Chondrocyte (in vitro differentiated cells): ENCODE data around the gene TMEM88. TPM values are rescaled to one million over a fixed set of nuclear protein-coding genes. Genes with fewer than 3 reads are reported as not detected.
"Not testable (repeated sequence)": the region's sequence is repeated elsewhere in the genome, so short reads cannot be mapped to it uniquely, and the experiment has no call there.

Source experiments
- DNase-seq: peaks from one replicate; pipeline ENCODE4 v3.0.0; 2021; ENCODE audit warnings: mixed read lengths, low spot score
- H3K27ac Mint-ChIP-seq: one replicate; pipeline ENCODE4 v1.8.0; 2021; ENCODE audit warnings: mild to moderate bottlenecking, moderate library complexity, mixed read lengths; ENCODE audit not compliant: unreplicated experiment
- H3K27me3 Mint-ChIP-seq: 2 replicates; pipeline ENCODE4 v1.8.0; 2021; ENCODE audit warnings: low read depth, mixed read lengths
- H3K36me3 Mint-ChIP-seq: 2 replicates; pipeline ENCODE4 v1.8.0; 2021; ENCODE audit warnings: low read depth, mixed read lengths
- H3K4me1 Mint-ChIP-seq: 2 replicates; pipeline ENCODE4 v1.8.0; 2021; ENCODE audit warnings: low read depth, mild to moderate bottlenecking, mixed read lengths
- H3K4me3 Mint-ChIP-seq: one replicate; pipeline ENCODE4 v1.8.0; 2021; ENCODE audit warnings: mild to moderate bottlenecking, moderate library complexity, mixed read lengths; ENCODE audit not compliant: unreplicated experiment
- H3K9me3 Mint-ChIP-seq: 2 replicates; pipeline ENCODE4 v1.8.0; 2021; ENCODE audit warnings: low read depth, mixed read lengths
- CTCF ChIP-seq: fragments of 200-600 bp; sonication (generic); IDR thresholded peaks from 2 replicates; pipeline ENCODE4 v1.5.0; 2021; ENCODE audit warnings: antibody characterized with exemption, mild to moderate bottlenecking, moderate library complexity
- total RNA-seq: library from RNA; stranded (reverse); gene quantifications from 3 replicates; pipeline ENCODE4 v1.2.1, GENCODE V29; 2021

TMEM88 gene
- total RNA-seq, 1 donor from 2014 or later, result 1.9 TPM

DNA sequence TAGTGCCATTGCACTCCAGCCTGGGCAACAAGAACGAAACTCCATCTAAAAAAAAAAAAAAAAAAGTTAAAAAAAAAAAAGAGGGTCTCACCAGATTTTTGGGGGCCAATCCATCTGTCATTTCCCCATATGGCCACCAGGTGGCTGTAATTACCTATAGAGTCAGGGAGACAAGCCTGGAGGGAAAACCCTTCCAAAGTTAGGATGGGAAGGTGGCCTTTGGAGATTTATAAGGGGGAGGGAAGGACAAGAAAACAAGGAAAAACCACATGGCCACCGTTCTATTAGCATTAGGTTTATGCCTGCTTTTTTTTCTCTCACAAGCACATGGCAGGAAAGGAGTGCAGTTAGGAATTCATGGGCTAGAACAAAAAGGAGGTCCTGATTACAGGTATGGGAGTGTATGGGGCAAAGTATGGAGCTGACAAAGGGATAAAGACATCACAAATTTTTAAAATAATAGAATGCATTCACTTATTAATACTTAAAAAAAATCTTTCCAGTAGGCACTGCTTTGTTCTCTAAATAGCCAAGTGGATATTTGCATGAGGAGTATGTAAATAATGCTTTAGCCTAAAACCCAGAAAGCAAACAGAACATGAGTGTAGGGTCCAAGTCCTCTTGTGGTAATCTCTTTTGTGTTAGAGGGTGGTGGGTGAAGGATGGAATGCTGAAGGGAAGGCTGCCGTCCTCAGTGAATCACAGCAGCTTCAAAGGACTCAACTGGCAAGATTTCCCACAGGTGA, 8.0 kb downstream of the TMEM88 start:
- H3K36me3 Mint-ChIP-seq, result peaks cover 8% of the 10 kb centered on the region
- H3K27me3 Mint-ChIP-seq, result no peaks in the 10 kb centered on the region
- no peak overlapping the region for H3K27ac Mint-ChIP-seq
- H3K9me3 Mint-ChIP-seq, result no peaks in the 10 kb centered on the region
- peaks cover 4% of the 10 kb centered on the region for H3K4me1 Mint-ChIP-seq
- H3K4me3 Mint-ChIP-seq, result no peak overlapping the region
- TF ChIP-seq CTCF, result peak; percentile 88
- DNase-seq, result no peak

GRCh38 chr17:7864384-7864783, 9.5 kb downstream of the TMEM88 start:
- not testable (repeated sequence) for H3K4me1 Mint-ChIP-seq, H3K9me3 Mint-ChIP-seq, H3K27me3 Mint-ChIP-seq, H3K27ac Mint-ChIP-seq, H3K4me3 Mint-ChIP-seq, DNase-seq
- peaks cover 10% of the 10 kb centered on the region for H3K36me3 Mint-ChIP-seq

- Mint-ChIP-seq H3K36me3 (peaks cover 10% of the 10 kb centered on the region), H3K4me1 (peaks cover 4% of the 10 kb centered on the region), H3K27me3 (no peaks in the 10 kb centered on the region), H3K27ac (no peak overlapping the region), H3K9me3 (no peaks in the 10 kb centered on the region), H3K4me3 (no peak overlapping the region)
- no peak for DNase-seq
- no peak for TF ChIP-seq CTCF
These were observed 10.3 kb downstream of the TMEM88 start for GRCh38 chr17:7864995-7865650.

GRCh38 chr17:7867881-7868329, 13.0 kb downstream of the TMEM88 start:
- TF ChIP-seq CTCF, result no peak
- Mint-ChIP-seq H3K27me3 (no peaks in the 10 kb centered on the region), H3K27ac (no peak overlapping the region), H3K36me3 (peaks cover 10% of the 10 kb centered on the region), H3K4me3 (no peak overlapping the region), H3K4me1 (no peaks in the 10 kb centered on the region), H3K9me3 (no peaks in the 10 kb centered on the region)
- DNase-seq, result no peak

- no peak for DNase-seq
- Mint-ChIP-seq H3K4me3 (no peak overlapping the region), H3K27ac (no peak overlapping the region), H3K27me3 (no peaks in the 10 kb centered on the region), H3K4me1 (no peaks in the 10 kb centered on the region), H3K9me3 (no peaks in the 10 kb centered on the region), H3K36me3 (peaks cover 13% of the 10 kb centered on the region)
- no peak for TF ChIP-seq CTCF
These were observed 18.2 kb downstream of the TMEM88 start for GRCh38 chr17:7873051-7873450.
